ENCODE data around the gene DPYSL4. TPM values are rescaled to one million over a fixed set of nuclear protein-coding genes. Genes with fewer than 3 reads are reported as not detected.

DPYSL4 gene
- total RNA-seq, 2 donors from 2014 or later = 3.4 to 4.1 TPM

DNA sequence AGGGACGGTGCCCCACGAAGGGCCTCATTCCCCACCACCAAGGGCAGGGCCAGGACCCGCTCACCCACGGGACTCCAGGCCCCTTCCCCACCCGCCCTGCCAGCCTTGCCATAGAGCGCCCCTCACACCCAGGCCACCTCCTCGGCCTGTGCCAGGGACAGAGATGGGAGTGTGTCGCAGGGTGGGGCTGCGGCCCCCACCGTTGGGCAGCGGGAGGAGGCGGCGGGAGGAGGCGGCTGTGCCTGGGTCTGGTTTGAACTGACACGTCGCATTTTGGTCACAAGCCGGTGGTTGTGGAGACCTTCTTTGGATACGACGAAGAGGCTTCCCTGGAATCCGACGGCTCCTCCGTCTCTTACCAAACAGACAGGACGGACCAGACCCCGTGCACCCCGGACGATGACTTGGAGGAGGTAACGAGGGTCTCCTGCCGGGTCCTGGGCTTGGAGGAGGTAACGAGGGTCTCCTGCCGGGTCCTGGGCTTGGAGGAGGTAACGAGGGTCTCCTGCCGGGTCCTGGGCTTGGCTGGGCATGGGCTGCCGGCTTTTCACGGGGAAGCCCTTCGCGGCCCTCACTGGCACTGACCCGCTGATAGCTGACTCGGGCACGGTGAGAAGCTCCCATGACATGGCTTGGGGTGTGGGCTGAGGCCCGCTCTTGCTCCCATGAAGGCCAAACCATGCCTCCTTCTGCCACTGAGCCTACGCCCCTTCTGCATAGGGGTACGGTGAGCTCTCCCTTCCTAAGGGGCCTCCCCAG lies 46.4 kb upstream of the DPYSL4 start:
- no peak for TF ChIP-seq CTCF (IDR thresholded peaks at IDR 0.05)
- Histone ChIP-seq H3K4me3 (no peak overlapping the region), H3K4me1 (peaks cover 0 to 12% of the 10 kb centered on the region in 2 donors), H3K9me3 (no peaks in the 10 kb centered on the region), H3K27ac (no peak overlapping the region), H3K27me3 (no peaks in the 10 kb centered on the region), H3K36me3 (no peaks in the 10 kb centered on the region)
- DNase-seq (ENCODE audit: low spot score) = no peak

- Histone ChIP-seq H3K4me1 (peaks cover 0 to 12% of the 10 kb centered on the region in 2 donors), H3K4me3 (no peak overlapping the region), H3K27me3 (no peaks in the 10 kb centered on the region), H3K27ac (no peak overlapping the region), H3K9me3 (no peaks in the 10 kb centered on the region), H3K36me3 (no peaks in the 10 kb centered on the region)
- TF ChIP-seq CTCF (IDR thresholded peaks at IDR 0.05) = no peak
- no peak for DNase-seq (ENCODE audit: low spot score)
These were observed 45.7 kb upstream of the DPYSL4 start for GRCh38 chr10:132141076-132141475.

GRCh38 chr10:132141526-132142395 lies 45.0 kb upstream of the DPYSL4 start:
- Histone ChIP-seq H3K4me1 (peaks cover 0 to 12% of the 10 kb centered on the region in 2 donors), H3K27ac (no peak overlapping the region), H3K4me3 (no peak overlapping the region), H3K36me3 (no peaks in the 10 kb centered on the region), H3K27me3 (no peaks in the 10 kb centered on the region), H3K9me3 (no peaks in the 10 kb centered on the region)
- no peak for DNase-seq (ENCODE audit: low spot score)
- TF ChIP-seq CTCF (IDR thresholded peaks at IDR 0.05) = no peak

- DNase-seq (ENCODE audit: low spot score) = no peak
- Histone ChIP-seq H3K9me3 (no peaks in the 10 kb centered on the region), H3K4me1 (peaks cover 0 to 12% of the 10 kb centered on the region in 2 donors), H3K27ac (no peak overlapping the region), H3K27me3 (no peaks in the 10 kb centered on the region), H3K36me3 (no peaks in the 10 kb centered on the region), H3K4me3 (no peak overlapping the region)
- peak; percentile 81 to 93 for TF ChIP-seq CTCF (IDR thresholded peaks at IDR 0.05)
These were observed 44.2 kb upstream of the DPYSL4 start for GRCh38 chr10:132142396-132143161.

- Histone ChIP-seq H3K4me1 (peaks cover 0 to 12% of the 10 kb centered on the region in 2 donors), H3K27ac (no peak overlapping the region), H3K36me3 (no peaks in the 10 kb centered on the region), H3K27me3 (no peaks in the 10 kb centered on the region), H3K9me3 (no peaks in the 10 kb centered on the region), H3K4me3 (no peak overlapping the region)
- no peak for DNase-seq (ENCODE audit: low spot score)
- TF ChIP-seq CTCF (IDR thresholded peaks at IDR 0.05) = no peak
These were observed 43.6 kb upstream of the DPYSL4 start for GRCh38 chr10:132143162-132143561.
